Caco-2 (cell line): ENCODE data around the gene YAF2. TPM values are rescaled to one million over a fixed set of nuclear protein-coding genes. Genes with fewer than 3 reads are reported as not detected.

Experiments used
- BruUV-seq: library from RNA; stranded (reverse); fragments of 400-500 nt; replicated peaks from 2 replicates; lab custom pipeline; 2021; lab: Mats Ljungman, UMichigan
- CTCF ChIA-PET: fragments of 300-600 bp; sonication (Branson Sonifier 250); formaldehyde crosslinking; loops from one replicate; lab custom pipeline; 2022; ENCODE audit warnings: antibody characterized with exemption; lab: Charles Lee
- POLR2A ChIA-PET: fragments of 300-600 bp; sonication (Branson Sonifier 250); formaldehyde crosslinking; loops from one replicate; lab custom pipeline; 2022; ENCODE audit warnings: antibody characterized with exemption; lab: Charles Lee
- DNase-seq, 2 experiments: peaks; one replicate each; pipeline versions ENCODE4 v3.0.0 to v3.0.0-alpha.2; 2020 to 2022
- H3K27me3 ChIP-seq: replicated peaks from 2 replicates; pipeline ENCODE4 v1.6.0; 2011; ENCODE audit warnings: low read length; ENCODE audit not compliant: control insufficient read depth, insufficient read depth
- H3K36me3 ChIP-seq: 2 replicates; pipeline ENCODE4 v1.5.1; 2011; ENCODE audit warnings: low read length; ENCODE audit not compliant: control insufficient read depth, insufficient read depth
- H3K4me1 ChIP-seq: fragments of 250-450 bp; sonication (Bioruptor Pico); 2 replicates; pipeline ENCODE4 v1.5.1; 2020; ENCODE audit warnings: mild to moderate bottlenecking
- H3K4me3 ChIP-seq: 2 replicates; pipeline ENCODE4 v1.5.1; 2011; ENCODE audit warnings: low read depth, mild to moderate bottlenecking, control low read depth, low read length
- H3K9me3 ChIP-seq: fragments of 250-450 bp; sonication (Bioruptor Pico); 2 replicates; pipeline ENCODE4 v1.5.1; 2020; ENCODE audit warnings: mild to moderate bottlenecking, moderate library complexity
- H3K27ac Mint-ChIP-seq: one replicate; pipeline ENCODE4 v1.8.0; 2022; ENCODE audit warnings: mixed read lengths; ENCODE audit not compliant: unreplicated experiment
- H3K27me3 Mint-ChIP-seq: one replicate; pipeline ENCODE4 v1.8.0; 2022; ENCODE audit warnings: mixed read lengths; ENCODE audit not compliant: insufficient read depth, unreplicated experiment
- H3K36me3 Mint-ChIP-seq: one replicate; pipeline ENCODE4 v1.8.0; 2022; ENCODE audit warnings: mild to moderate bottlenecking, mixed read lengths; ENCODE audit not compliant: insufficient read depth, unreplicated experiment
- H3K4me1 Mint-ChIP-seq: one replicate; pipeline ENCODE4 v1.8.0; 2022; ENCODE audit warnings: low read depth, mixed read lengths; ENCODE audit not compliant: unreplicated experiment
- H3K4me3 Mint-ChIP-seq: one replicate; pipeline ENCODE4 v1.8.0; 2022; ENCODE audit warnings: mild to moderate bottlenecking, moderate library complexity, mixed read lengths; ENCODE audit not compliant: unreplicated experiment
- H3K9me3 Mint-ChIP-seq: one replicate; pipeline ENCODE4 v1.8.0; 2022; ENCODE audit warnings: mixed read lengths; ENCODE audit not compliant: unreplicated experiment
- CTCF ChIP-seq, 2 experiments: fragments of 200-600 bp in 1 of 2; IDR thresholded peaks; 1 replicate in 1 of 2; 2 replicates in 1 of 2; pipeline versions ENCODE4 v1.5.1 to v1.8.0; 2011 to 2022; ENCODE audit warnings: antibody characterized with exemption in 1 of 2, control low read depth in 1 of 2, inconsistent platforms in 1 of 2, low read depth in 1 of 2, low read length in 1 of 2, mild to moderate bottlenecking in 1 of 2, moderate library complexity in 1 of 2; ENCODE audit not compliant: insufficient read depth in 1 of 2, severe bottlenecking in 1 of 2, unreplicated experiment in 1 of 2
- intact Hi-C: fragments of 100-400 bp; cut with micrococcal nuclease; formaldehyde crosslinking; loops from one replicate; pipeline ENCODE4 v1.10.0; 2022; ENCODE audit not compliant: unreplicated experiment
- total RNA-seq: library from RNA; stranded (reverse); gene quantifications from 2 replicates; pipeline ENCODE4 v1.2.3, GENCODE V29; 2022

Gene YAF2
- total RNA-seq, 1 experiment from 2014 or later = 29.2 TPM

GRCh38 chr12:42222724-42223123 lies 15.3 kb downstream of the YAF2 start:
- no peaks in the 10 kb centered on the region for H3K36me3 ChIP-seq
- H3K4me3 ChIP-seq = no peak overlapping the region
- peaks cover 12% of the 10 kb centered on the region for H3K36me3 Mint-ChIP-seq
- H3K4me1 Mint-ChIP-seq = no peaks in the 10 kb centered on the region
- H3K27me3 ChIP-seq = no peaks in the 10 kb centered on the region
- H3K9me3 ChIP-seq = peaks cover 6% of the 10 kb centered on the region; the same call in 1 of the 2 replicates
- H3K4me1 ChIP-seq = peaks cover 4% of the 10 kb centered on the region; the same call in 1 of the 2 replicates
- POLR2A ChIA-PET = no interaction called here
- no TSS peak for BruUV-seq
- no peaks in the 10 kb centered on the region for H3K27me3 Mint-ChIP-seq
- TF ChIP-seq CTCF (IDR thresholded peaks at IDR 0.05; ENCODE audit: insufficient read depth in 1 of 2, low read depth in 1 of 2, low read length in 1 of 2, severe bottlenecking in 1 of 2, unreplicated experiment in 1 of 2) = no peak
- intact Hi-C loops = loop anchor here (5.0 kb wide), 1 partner anchor 95 kb away; no protein-coding TSS in a partner anchor
- no peaks in the 10 kb centered on the region for H3K9me3 Mint-ChIP-seq
- no peak overlapping the region for H3K27ac Mint-ChIP-seq
- CTCF ChIA-PET = no interaction called here
- H3K4me3 Mint-ChIP-seq = no peak overlapping the region
- DNase-seq = no peak

GRCh38 chr12:42221726-42222125 lies 16.3 kb downstream of the YAF2 start:
- DNase-seq = no peak
- H3K36me3 ChIP-seq = no peaks in the 10 kb centered on the region
- H3K27me3 Mint-ChIP-seq = no peaks in the 10 kb centered on the region
- peaks cover 6% of the 10 kb centered on the region; the same call in 1 of the 2 replicates for H3K9me3 ChIP-seq
- no TSS peak for BruUV-seq
- H3K4me1 ChIP-seq = peaks cover 6% of the 10 kb centered on the region; the same call in 1 of the 2 replicates
- no peaks in the 10 kb centered on the region for H3K4me1 Mint-ChIP-seq
- H3K36me3 Mint-ChIP-seq = peaks cover 10% of the 10 kb centered on the region
- TF ChIP-seq CTCF (IDR thresholded peaks at IDR 0.05; ENCODE audit: insufficient read depth in 1 of 2, low read depth in 1 of 2, low read length in 1 of 2, severe bottlenecking in 1 of 2, unreplicated experiment in 1 of 2) = no peak
- intact Hi-C loops = loop anchor here (5.0 kb wide), 1 partner anchor 94 kb away; no protein-coding TSS in a partner anchor
- no peak overlapping the region for H3K4me3 ChIP-seq
- POLR2A ChIA-PET = no interaction called here
- no peaks in the 10 kb centered on the region for H3K27me3 ChIP-seq
- CTCF ChIA-PET = no interaction called here
- no peak overlapping the region for H3K27ac Mint-ChIP-seq
- no peak overlapping the region for H3K4me3 Mint-ChIP-seq
- H3K9me3 Mint-ChIP-seq = no peaks in the 10 kb centered on the region

DNA sequence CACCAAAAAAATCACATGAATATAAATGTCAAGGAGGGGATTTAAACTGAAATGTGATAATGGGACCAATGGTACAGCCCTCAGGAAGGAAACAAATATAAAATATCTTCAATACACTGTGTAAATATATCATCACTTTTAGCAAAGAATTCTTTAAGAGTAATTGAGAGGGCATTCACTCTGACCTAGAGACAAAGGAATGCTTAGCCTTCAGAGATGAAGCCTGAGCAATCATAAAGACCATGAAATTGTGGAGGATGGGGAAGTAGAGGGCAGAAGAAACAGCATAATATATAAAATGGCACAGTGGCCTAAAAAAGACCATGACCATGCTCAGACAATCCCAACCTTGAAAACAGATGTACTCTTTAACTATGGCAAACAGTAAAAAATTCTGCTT lies 20.4 kb downstream of the YAF2 start:
- Mint-ChIP-seq H3K27ac (no peak overlapping the region), H3K9me3 (no peaks in the 10 kb centered on the region), H3K36me3 (no peaks in the 10 kb centered on the region), H3K27me3 (no peaks in the 10 kb centered on the region), H3K4me1 (peaks cover 7% of the 10 kb centered on the region), H3K4me3 (no peak overlapping the region)
- intact Hi-C loops = no loop called here
- TF ChIP-seq CTCF (IDR thresholded peaks at IDR 0.05; ENCODE audit: insufficient read depth in 1 of 2, low read depth in 1 of 2, low read length in 1 of 2, severe bottlenecking in 1 of 2, unreplicated experiment in 1 of 2) = no peak
- Histone ChIP-seq H3K4me1 (peaks cover 6% of the 10 kb centered on the region; the same call in 1 of the 2 replicates), H3K4me3 (no peak overlapping the region), H3K9me3 (no peaks in the 10 kb centered on the region), H3K36me3 (no peaks in the 10 kb centered on the region), H3K27me3 (no peaks in the 10 kb centered on the region)
- no TSS peak for BruUV-seq
- no peak for DNase-seq
- POLR2A ChIA-PET = no interaction called here
- CTCF ChIA-PET = no interaction called here
